22Rv1 (cell line): Measurements from ENCODE around the gene TNRC18.

Experiments used
- CTCF ChIP-seq: fragments of 450-650 bp; IDR thresholded peaks from 2 replicates; pipeline ENCODE4 v1.5.1; 2017; ENCODE audit warnings: mild to moderate bottlenecking
- ZFX ChIP-seq: fragments of 450-650 bp; IDR thresholded peaks from 2 replicates; pipeline ENCODE4 v1.6.1; 2017; ENCODE audit warnings: antibody characterized with exemption, borderline replicate concordance

DNA sequence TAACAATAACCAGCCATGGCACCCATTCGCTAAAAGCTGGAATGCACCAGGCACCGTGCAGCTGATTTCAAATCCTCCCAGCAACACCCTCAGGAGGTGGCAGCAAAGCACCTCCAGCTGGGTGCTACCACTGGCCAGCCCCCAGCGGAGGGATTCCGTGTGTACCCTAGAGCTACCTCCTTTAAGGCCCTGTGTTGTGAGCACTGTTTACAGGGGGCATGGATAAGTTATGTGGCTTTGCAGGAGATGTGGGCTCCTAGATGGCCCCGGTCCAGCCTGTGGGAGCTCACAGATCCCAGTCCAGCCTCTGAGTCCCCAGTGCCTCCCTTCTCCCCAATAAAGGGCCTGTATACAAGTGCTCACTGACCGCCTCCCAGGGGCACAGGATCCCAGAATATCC is 27.1 kb downstream of the TNRC18 start:
- TF ChIP-seq CTCF (no peak), ZFX (no peak)
